Right lobe of liver (tissue), 6 donors: ENCODE data around the gene LMTK3. TPM values are rescaled to one million over a fixed set of nuclear protein-coding genes. Genes with fewer than 3 reads are reported as not detected.

ENCODE experiments used
- ATAC-seq, 4 donors: fragments of 200-7000 bp; cut with Tn5 transposase; one replicate each; pipeline ENCODE4 v1.9.1; 2020; ENCODE audit warnings: mild to moderate bottlenecking in 4 of 4, moderate library complexity in 4 of 4
- DNase-seq, 3 donors: peaks; one replicate each; pipeline ENCODE4 v3.0.0-alpha.2; 2020
- H3K27ac ChIP-seq, 3 donors: fragments of 200-600 bp; one replicate each; pipeline ENCODE4 v1.8.0; 2022
- H3K27me3 ChIP-seq, 2 donors: fragments of 200-600 bp; one replicate each; pipeline ENCODE4 v1.8.0; 2022
- H3K36me3 ChIP-seq, 4 donors: fragments of 200-600 bp; sonication (generic) in 1 of 4; one replicate each; pipeline versions ENCODE4 v1.5.1 to v1.8.0; 2017 to 2022; ENCODE audit warnings: control low read depth in 1 of 4
- H3K4me1 ChIP-seq, 4 donors: fragments of 200-600 bp; sonication (generic) in 1 of 4; one replicate each; pipeline versions ENCODE4 v1.5.1 to v1.8.0; 2017 to 2022; ENCODE audit warnings: control low read depth in 1 of 4
- H3K4me3 ChIP-seq, 3 donors: fragments of 200-600 bp; one replicate each; pipeline ENCODE4 v1.8.0; 2022
- H3K9me3 ChIP-seq, 4 donors: fragments of 200-600 bp; sonication (generic) in 1 of 4; one replicate each; pipeline versions ENCODE4 v1.5.1 to v1.8.0; 2017 to 2022; ENCODE audit warnings: control low read depth in 1 of 4
- POLR2A ChIP-seq: fragments of 450-650 bp; IDR thresholded peaks from one replicate; pipeline ENCODE4 v1.6.1; 2017; ENCODE audit warnings: antibody characterized with exemption, mild to moderate bottlenecking
- WGBS: methylation state at CpG from one replicate; pipeline ENCODE4 v1.1.6; 2018; ENCODE audit warnings: low coverage, low lambda C conversion rate; ENCODE audit not compliant: insufficient coverage; ENCODE audit errors: missing lambda C conversion rate; 5-methylcytosine and 5-hydroxymethylcytosine counted together
- intact Hi-C, 2 donors: fragments of 100-400 bp; cut with DNase I; formaldehyde crosslinking; loops; one replicate each; pipeline versions ENCODE4 v1.11.2 to v1.14.1; 2022
- total RNA-seq, 6 experiments: library from RNA; depleted of rRNA in 2 of 6; stranded (reverse); fragments of >200 nt in 2 of 6; fragmentation: NEBNext Ultra II Directional in 3 of 6; extraction: Animal tissue kit (Norgen Biotek cat#: 25700) in 3 of 6; gene quantifications; one replicate each; pipeline versions ENCODE4 v1.1.0 to v1.2.4, GENCODE V29; 2016 to 2023
- TF ChIP-seq, protein P1 (sequence below), 4 donors: fragments of 200-600 bp in 3 of 4; fragments of 450-650 bp in 1 of 4; IDR thresholded peaks; one replicate each; pipeline versions ENCODE4 v1.5.1 to v1.8.0; 2016 to 2022; ENCODE audit warnings: antibody characterized with exemption in 4 of 4, mild to moderate bottlenecking in 2 of 4
- donor health status: DM: no; HTN: yes; CAD: no.
- donor health status: DM: no; HTN: no; CAD: no.
- donor health status: DM: no; HTN: no; CAD: no.
- donor health status: DM: no; HTN: yes; CAD: no.
- donor health status: DM: no; HTN: yes; CAD: no.

The LMTK3 gene
- total RNA-seq, 6 experiments from 2014 or later = 0.09 to 0.31 (median 0.12) TPM; not detected in 1

DNA sequence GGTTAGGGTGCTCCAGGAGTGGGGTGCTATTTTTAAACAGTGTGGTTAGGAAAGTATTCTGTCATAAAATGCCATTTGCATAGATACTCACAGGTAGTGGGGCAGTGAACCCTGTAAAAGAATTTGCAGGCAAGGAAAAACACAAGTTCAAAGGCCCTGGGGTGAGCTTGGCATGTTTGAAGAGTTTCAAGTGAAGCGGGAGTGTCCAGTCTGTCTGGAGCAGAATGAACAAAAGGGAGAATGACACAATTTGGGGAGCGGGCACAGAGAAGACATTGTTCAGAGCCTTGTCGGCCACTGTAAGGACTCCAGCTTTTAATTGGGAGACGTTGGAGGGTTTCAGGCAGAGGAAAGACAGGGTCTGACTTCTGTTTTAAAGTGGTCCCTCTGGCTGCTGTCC lies 63.1 kb downstream of the LMTK3 start:
- DNase-seq (no peak), ATAC-seq (no peak)
- Histone ChIP-seq H3K27me3 (peaks cover 0 to 5% of the 10 kb centered on the region in 2 donors), H3K27ac (no peak overlapping the region), H3K9me3 (no peaks in the 10 kb centered on the region), H3K4me3 (no peak overlapping the region), H3K36me3 (peaks cover 0 to 49% (median 14%) of the 10 kb centered on the region in 4 donors), H3K4me1 (peaks cover 0 to 27% (median 9%) of the 10 kb centered on the region in 4 donors)
- TF ChIP-seq, protein P1, sequence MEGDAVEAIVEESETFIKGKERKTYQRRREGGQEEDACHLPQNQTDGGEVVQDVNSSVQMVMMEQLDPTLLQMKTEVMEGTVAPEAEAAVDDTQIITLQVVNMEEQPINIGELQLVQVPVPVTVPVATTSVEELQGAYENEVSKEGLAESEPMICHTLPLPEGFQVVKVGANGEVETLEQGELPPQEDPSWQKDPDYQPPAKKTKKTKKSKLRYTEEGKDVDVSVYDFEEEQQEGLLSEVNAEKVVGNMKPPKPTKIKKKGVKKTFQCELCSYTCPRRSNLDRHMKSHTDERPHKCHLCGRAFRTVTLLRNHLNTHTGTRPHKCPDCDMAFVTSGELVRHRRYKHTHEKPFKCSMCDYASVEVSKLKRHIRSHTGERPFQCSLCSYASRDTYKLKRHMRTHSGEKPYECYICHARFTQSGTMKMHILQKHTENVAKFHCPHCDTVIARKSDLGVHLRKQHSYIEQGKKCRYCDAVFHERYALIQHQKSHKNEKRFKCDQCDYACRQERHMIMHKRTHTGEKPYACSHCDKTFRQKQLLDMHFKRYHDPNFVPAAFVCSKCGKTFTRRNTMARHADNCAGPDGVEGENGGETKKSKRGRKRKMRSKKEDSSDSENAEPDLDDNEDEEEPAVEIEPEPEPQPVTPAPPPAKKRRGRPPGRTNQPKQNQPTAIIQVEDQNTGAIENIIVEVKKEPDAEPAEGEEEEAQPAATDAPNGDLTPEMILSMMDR (IDR thresholded peaks at IDR 0.05) = no peak
- no peak for TF ChIP-seq POLR2A
- 67% methylated on average over 4 of the region's 4 CpGs for WGBS
- intact Hi-C loops = no loop called here

DNA sequence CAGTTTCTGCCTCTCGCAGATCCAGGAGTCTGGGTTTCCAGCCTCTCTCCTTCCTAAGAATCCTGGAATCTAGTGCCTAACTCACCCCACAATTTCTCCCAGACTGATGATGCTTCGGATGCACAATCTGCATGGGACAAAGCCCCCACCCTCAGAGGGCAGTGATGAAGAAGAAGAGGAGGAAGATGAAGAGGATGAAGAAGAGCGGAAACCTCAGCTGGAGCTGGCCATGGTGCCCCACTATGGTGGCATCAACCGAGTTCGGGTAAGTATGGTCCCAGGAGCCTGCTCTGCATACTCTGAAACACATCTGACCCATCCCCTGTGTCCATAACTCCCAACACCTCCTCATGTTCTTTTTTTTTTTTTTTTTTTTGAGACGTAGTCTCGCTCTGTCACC lies 65.1 kb downstream of the LMTK3 start:
- intact Hi-C loops = no loop called here
- Histone ChIP-seq H3K36me3 (peaks cover 0 to 36% (median 11%) of the 10 kb centered on the region in 4 donors), H3K27me3 (peaks cover 0 to 5% of the 10 kb centered on the region in 2 donors), H3K9me3 (no peaks in the 10 kb centered on the region), H3K4me3 (peak overlapping the region; percentile 79 to 100 (median 99)), H3K27ac (peak overlapping the region in 1 of 3 donors; percentile 52), H3K4me1 (peaks cover 0 to 17% (median 8%) of the 10 kb centered on the region in 4 donors)
- 77% methylated on average over 4 of the region's 7 CpGs for WGBS
- TF ChIP-seq, protein P1 (IDR thresholded peaks at IDR 0.05) = no peak
- TF ChIP-seq POLR2A = no peak
- ATAC-seq = no peak
- DNase-seq = no peak

DNA sequence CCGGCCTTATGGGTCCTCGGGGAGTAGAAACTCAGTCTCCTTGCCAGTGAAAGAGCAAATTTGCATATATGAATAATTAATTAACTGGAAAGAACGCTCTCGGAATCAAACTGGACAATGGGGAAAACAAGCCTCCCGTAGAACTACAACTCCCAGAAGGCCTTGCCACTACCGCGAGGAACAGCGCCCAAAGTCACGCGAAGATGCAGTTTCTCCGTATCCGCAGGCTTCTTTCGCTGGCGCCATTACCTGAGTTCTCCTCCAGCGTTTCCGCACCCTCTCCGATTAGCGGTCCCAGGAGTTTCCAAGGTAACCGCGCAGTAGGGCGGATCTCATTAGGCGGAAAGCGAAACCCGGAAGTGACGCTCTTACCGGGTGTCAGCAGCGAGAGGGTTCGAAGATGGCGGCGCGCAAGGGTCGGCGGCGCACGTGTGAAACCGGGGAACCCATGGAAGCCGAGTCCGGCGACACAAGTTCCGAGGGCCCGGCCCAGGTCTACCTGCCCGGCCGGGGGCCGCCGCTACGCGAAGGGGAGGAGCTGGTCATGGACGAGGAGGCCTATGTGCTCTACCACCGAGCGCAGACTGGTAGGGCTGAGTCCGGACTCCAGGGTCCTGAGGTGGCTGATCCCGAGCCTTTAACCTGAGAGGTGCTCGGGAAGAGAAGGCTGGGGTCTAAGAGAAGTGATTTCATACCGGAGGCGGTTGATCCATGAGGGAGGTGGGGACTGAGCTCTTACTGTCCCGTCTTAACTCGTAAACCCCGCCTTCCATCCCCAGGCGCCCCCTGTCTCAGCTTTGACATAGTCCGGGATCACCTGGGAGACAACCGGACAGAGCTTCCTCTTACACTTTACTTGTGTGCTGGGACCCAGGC lies 65.8 kb downstream of the LMTK3 start, which contains the start of gene GRWD1:
TSS of gene GRWD1 (plus strand) at position 378 of the 876 bp plus-strand sequence. CDS start at position 401, 23 bp downstream.
- intact Hi-C loops = no loop called here
- Histone ChIP-seq H3K4me1 (peaks cover 0 to 17% (median 8%) of the 10 kb centered on the region in 4 donors), H3K9me3 (no peaks in the 10 kb centered on the region), H3K27me3 (peaks cover 0 to 5% of the 10 kb centered on the region in 2 donors), H3K4me3 (peak within 1 kb of the TSS; percentile 79 to 100 (median 99)), H3K36me3 (peaks cover 0 to 29% (median 7%) of the 10 kb centered on the region in 4 donors), H3K27ac (peak within 1 kb of the TSS; percentile 52 to 87 (median 72))
- DNase-seq = peak; percentile 90 to 95 (median 94)
- TF ChIP-seq, protein P1 (IDR thresholded peaks at IDR 0.05) = no peak
- peak; percentile 52 for TF ChIP-seq POLR2A
- under 1% methylated on average over 26 of the region's 61 CpGs for whole genome bisulfite sequencing
- ATAC-seq = peak; percentile 90 to 95 (median 94)

DNA sequence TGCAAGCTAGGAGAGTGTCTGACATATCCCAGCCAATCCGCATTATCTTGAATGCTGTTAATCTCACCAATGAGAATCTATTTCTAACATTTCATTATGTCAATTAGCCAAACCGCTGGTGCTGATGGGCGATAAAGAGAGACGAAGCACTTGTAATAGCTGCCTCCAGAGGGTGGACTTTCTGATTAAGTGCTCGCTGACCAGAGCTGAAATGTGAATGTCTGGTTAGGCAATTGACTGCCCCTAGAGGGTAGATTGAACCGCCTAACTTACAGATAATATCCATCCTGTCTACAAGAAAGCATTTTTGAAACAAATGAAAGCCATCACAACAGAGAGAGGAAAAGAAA lies 66.4 kb downstream of the LMTK3 start:
- Histone ChIP-seq H3K27ac (peak overlapping the region; percentile 52 to 87 (median 72)), H3K27me3 (peaks cover 0 to 5% of the 10 kb centered on the region in 2 donors), H3K9me3 (no peaks in the 10 kb centered on the region), H3K4me1 (peaks cover 0 to 17% (median 8%) of the 10 kb centered on the region in 4 donors), H3K36me3 (peaks cover 0 to 23% (median 4%) of the 10 kb centered on the region in 4 donors), H3K4me3 (peak overlapping the region; percentile 79 to 100 (median 99))
- intact Hi-C loops = no loop called here
- ATAC-seq (peak; percentile 63 to 79 (median 71)), DNase-seq (no peak)
- TF ChIP-seq, protein P1 (IDR thresholded peaks at IDR 0.05) = peak; percentile 38 to 60 (median 48)
- no peak for TF ChIP-seq POLR2A
- 3% methylated on average over 6 of the region's 6 CpGs for WGBS
